Cardiac fibroblast (primary cell): ENCODE data around the gene CFAP410.

Experiments
- DNase-seq, 2 donors: peaks; one replicate each; pipeline versions ENCODE4 v3.0.0 to v3.0.0-alpha.2; 2010; ENCODE audit warnings: low read depth in 2 of 2
- H3K4me3 ChIP-seq, 2 donors: replicated peaks in 1 of 2; 1 replicate in 1 of 2; 2 replicates in 1 of 2; pipeline ENCODE4 v1.5.1; 2011; ENCODE audit warnings: low read depth in 2 of 2, low read length in 2 of 2, mild to moderate bottlenecking in 2 of 2, moderate library complexity in 1 of 2
- CTCF ChIP-seq: IDR thresholded peaks from one replicate; pipeline ENCODE4 v1.5.1; 2011; ENCODE audit warnings: low read depth, mild to moderate bottlenecking, low read length, inconsistent platforms

Gene CFAP410

GRCh38 chr21:44370027-44370735 lies 31.0 kb upstream of the CFAP410 start:
- H3K4me3 ChIP-seq = no peak overlapping the region
- DNase-seq = peak in 1 of 2 donors; percentile 49
- no peak for TF ChIP-seq CTCF

- TF ChIP-seq CTCF = no peak
- H3K4me3 ChIP-seq = no peak overlapping the region
- DNase-seq = no peak
Observed at GRCh38 chr21:44368711-44369446, 29.7 kb upstream of the CFAP410 start.

- TF ChIP-seq CTCF = no peak
- H3K4me3 ChIP-seq = no peak overlapping the region
- DNase-seq = no peak
Observed at GRCh38 chr21:44366586-44367211, 27.5 kb upstream of the CFAP410 start.

GRCh38 chr21:44365967-44366585 lies 26.9 kb upstream of the CFAP410 start:
- no peak for DNase-seq
- TF ChIP-seq CTCF = no peak
- no peak overlapping the region for H3K4me3 ChIP-seq

GRCh38 chr21:44365251-44365966 lies 26.2 kb upstream of the CFAP410 start:
- no peak for DNase-seq
- TF ChIP-seq CTCF = no peak
- no peak overlapping the region for H3K4me3 ChIP-seq
